Pancreas (tissue), 10 donors: ENCODE results near the gene FBXL17. TPM values are rescaled to one million over a fixed set of nuclear protein-coding genes. Genes with fewer than 3 reads are reported as not detected.

Experiments
- ATAC-seq, 4 donors: fragments of 200-7000 bp; cut with Tn5 transposase; one replicate each; pipeline versions ENCODE4 v1.8.0 to v1.9.1; 2020; ENCODE audit warnings: mild to moderate bottlenecking in 4 of 4, moderate library complexity in 4 of 4
- DNase-seq, 6 donors: peaks; one replicate each; pipeline ENCODE4 v3.0.0-alpha.2; 2020
- FAIRE-seq: peaks from 2 replicates; lab custom pipeline; 2012; peaks lifted over from hg19 to GRCh38; lab: Jason Lieb, UNC
- H3K27ac ChIP-seq, 4 donors: fragments of 200-600 bp; sonication (generic); 1 replicate in 3 of 4; 2 replicates in 1 of 4; pipeline versions ENCODE4 v1.5.0 to v1.8.0; 2020
- H3K27me3 ChIP-seq, 4 donors: fragments of 200-600 bp; one replicate each; pipeline ENCODE4 v1.8.0; 2021
- H3K36me3 ChIP-seq, 3 donors: fragments of 200-600 bp; sonication (generic) in 1 of 3; one replicate each; pipeline versions ENCODE4 v1.5.0 to v1.8.0; 2020 to 2021
- H3K4me1 ChIP-seq, 3 donors: fragments of 200-600 bp; one replicate each; pipeline ENCODE4 v1.8.0; 2021
- H3K4me3 ChIP-seq, 4 donors: fragments of 200-600 bp; sonication (generic) in 2 of 4; one replicate each; pipeline versions ENCODE4 v1.5.0 to v1.8.0; 2020 to 2021
- H3K9me3 ChIP-seq, 4 donors: fragments of 200-600 bp; one replicate each; pipeline ENCODE4 v1.8.0; 2021
- CTCF ChIP-seq, 4 donors: fragments of 200-600 bp; sonication (generic) in 3 of 4; IDR thresholded peaks; one replicate each; pipeline versions ENCODE4 v1.5.0 to v1.8.0; 2021; ENCODE audit warnings: antibody characterized with exemption in 4 of 4
- WGBS, 2 donors: extraction: QIAGEN DNeasy Blood & Tissue Kit; methylation state at CpG; one replicate each; pipeline ENCODE4 v1.1.7; 2013; 5-methylcytosine and 5-hydroxymethylcytosine counted together
- intact Hi-C, 3 donors: fragments of 100-400 bp; cut with DNase I; formaldehyde crosslinking; loops; one replicate each; pipeline versions ENCODE4 v1.11.1 to v1.14.2; 2022
- polyA plus RNA-seq, 2 donors: library from polyadenylated mRNA; stranded (reverse); fragments of 200-250 nt; gene quantifications; one replicate each; pipeline ENCODE4 v1.2.3, GENCODE V29; 2013
- total RNA-seq, 6 donors: library from RNA; stranded (reverse); fragmentation: NEBNext Ultra II Directional in 4 of 6; extraction: Animal tissue kit (Norgen Biotek cat#: 25700) in 4 of 6; gene quantifications; one replicate each; pipeline versions ENCODE4 v1.2.1 to v1.2.4, GENCODE V29; 2021 to 2023
- donor health status: healthy with polysubstance abuse.
- donor health status: DM: no; HTN: no; CAD: no; lungs with moderate emphysema.
- donor health status: DM: no; HTN: no; CAD: no.
- donor health status: control.
- donor health status: control.
- donor health status: Bipolar disorder and iron deficiency.
- donor health status: DM: yes; HTN: yes; CAD: no.
- donor health status: DM: no; HTN: no; CAD: no.
- donor health status: DM: no; HTN: no; CAD: no.
- donor health status: DM: yes; HTN: yes; CAD: no.

FBXL17 gene
- total and polyA plus RNA-seq, 8 donors, result 4.2 to 11.1 (median 7.3) TPM

GRCh38 chr5:108148715-108149139 lies 233.2 kb downstream of the FBXL17 start:
- Histone ChIP-seq H3K4me1 (no peaks in the 10 kb centered on the region), H3K36me3 (no peaks in the 10 kb centered on the region), H3K27me3 (no peaks in the 10 kb centered on the region), H3K9me3 (no peaks in the 10 kb centered on the region), H3K4me3 (no peak overlapping the region), H3K27ac (no peak overlapping the region)
- FAIRE-seq (peak; percentile 29), ATAC-seq (peak; percentile 50 to 63 (median 58)), DNase-seq (no peak)
- peak in 2 of 4 donors; percentile 15 for TF ChIP-seq CTCF (IDR thresholded peaks at IDR 0.05)
- intact Hi-C loops, result no loop called here

DNA sequence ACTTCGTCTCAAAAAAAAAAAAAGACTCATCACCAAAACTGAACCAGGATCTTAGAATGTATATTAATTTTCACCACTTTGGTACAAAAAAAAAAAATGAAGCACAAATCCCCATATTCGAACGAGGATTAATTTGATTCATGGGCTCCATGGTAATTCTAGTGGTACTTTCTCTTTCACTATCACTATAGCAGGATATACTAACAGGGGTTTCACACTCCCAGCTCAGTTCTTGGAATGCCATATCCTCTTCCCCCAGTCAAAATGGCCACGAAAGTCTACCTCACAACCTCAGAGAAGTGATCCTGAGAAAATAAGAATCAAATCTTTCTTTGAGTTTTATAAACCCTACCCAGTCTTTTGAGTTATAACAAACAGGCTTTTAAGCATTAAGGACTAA lies 235.7 kb downstream of the FBXL17 start:
- Histone ChIP-seq H3K36me3 (no peaks in the 10 kb centered on the region), H3K4me1 (no peaks in the 10 kb centered on the region), H3K27me3 (no peaks in the 10 kb centered on the region), H3K4me3 (no peak overlapping the region), H3K9me3 (no peaks in the 10 kb centered on the region), H3K27ac (no peak overlapping the region)
- DNase-seq, result no peak
- no peak for FAIRE-seq
- ATAC-seq, result no peak
- 90 to 96% methylated on average over 4 of the region's 4 CpGs for WGBS, 2 donors
- TF ChIP-seq CTCF (IDR thresholded peaks at IDR 0.05), result no peak
- intact Hi-C loops, result no loop called here

DNA sequence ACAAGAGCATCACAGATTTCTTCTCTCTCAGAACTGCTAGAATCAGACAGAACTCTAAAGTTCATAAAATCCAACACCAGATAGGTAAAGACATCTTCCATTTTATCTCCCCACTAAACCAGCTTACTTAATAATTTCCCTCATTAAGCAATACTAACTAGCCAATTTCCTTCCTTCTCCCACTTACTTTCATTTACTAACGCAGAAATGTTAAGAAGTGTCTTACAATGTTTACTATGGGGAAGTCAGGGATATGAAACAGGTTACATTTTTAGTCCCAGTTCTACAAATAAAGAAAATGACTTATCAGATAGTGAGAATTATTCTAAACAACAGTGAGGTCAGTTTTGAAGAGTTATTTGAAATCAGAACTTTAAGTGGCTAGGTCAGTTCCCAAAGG lies 236.5 kb downstream of the FBXL17 start:
- ATAC-seq (no peak), FAIRE-seq (no peak), DNase-seq (no peak)
- Histone ChIP-seq H3K27me3 (no peaks in the 10 kb centered on the region), H3K4me1 (no peaks in the 10 kb centered on the region), H3K9me3 (no peaks in the 10 kb centered on the region), H3K4me3 (no peak overlapping the region), H3K36me3 (no peaks in the 10 kb centered on the region), H3K27ac (no peak overlapping the region)
- TF ChIP-seq CTCF (IDR thresholded peaks at IDR 0.05), result no peak
- intact Hi-C loops, result no loop called here
- 80 to 93% methylated on average over 1 of the region's 1 CpG for WGBS, 2 donors

- Histone ChIP-seq H3K4me3 (no peak overlapping the region), H3K36me3 (no peaks in the 10 kb centered on the region), H3K27ac (no peak overlapping the region), H3K9me3 (no peaks in the 10 kb centered on the region), H3K4me1 (no peaks in the 10 kb centered on the region), H3K27me3 (no peaks in the 10 kb centered on the region)
- WGBS, 2 donors, result 86 to 88% methylated on average over 4 of the region's 4 CpGs
- intact Hi-C loops, result no loop called here
- DNase-seq (no peak), ATAC-seq (no peak), FAIRE-seq (no peak)
- TF ChIP-seq CTCF (IDR thresholded peaks at IDR 0.05), result no peak
These were observed 237.6 kb downstream of the FBXL17 start for GRCh38 chr5:108144332-108144731.

- intact Hi-C loops, result no loop called here
- no peak for ATAC-seq
- Histone ChIP-seq H3K9me3 (no peaks in the 10 kb centered on the region), H3K4me3 (no peak overlapping the region), H3K36me3 (no peaks in the 10 kb centered on the region), H3K27ac (no peak overlapping the region), H3K4me1 (no peaks in the 10 kb centered on the region), H3K27me3 (no peaks in the 10 kb centered on the region)
- FAIRE-seq, result no peak
- DNase-seq, result no peak
- TF ChIP-seq CTCF (IDR thresholded peaks at IDR 0.05), result no peak
These were observed 238.3 kb downstream of the FBXL17 start for GRCh38 chr5:108143581-108143980.
